Activated CD8-positive, alpha-beta memory T cell treated with anti-CD3 and anti-CD28 coated beads for 24 hours (primary cell): ENCODE results near the gene SIGLEC9.

ENCODE experiments used
- DNase-seq: peaks from one replicate; pipeline ENCODE4 v3.0.0-alpha.2; 2020

The SIGLEC9 gene

DNA sequence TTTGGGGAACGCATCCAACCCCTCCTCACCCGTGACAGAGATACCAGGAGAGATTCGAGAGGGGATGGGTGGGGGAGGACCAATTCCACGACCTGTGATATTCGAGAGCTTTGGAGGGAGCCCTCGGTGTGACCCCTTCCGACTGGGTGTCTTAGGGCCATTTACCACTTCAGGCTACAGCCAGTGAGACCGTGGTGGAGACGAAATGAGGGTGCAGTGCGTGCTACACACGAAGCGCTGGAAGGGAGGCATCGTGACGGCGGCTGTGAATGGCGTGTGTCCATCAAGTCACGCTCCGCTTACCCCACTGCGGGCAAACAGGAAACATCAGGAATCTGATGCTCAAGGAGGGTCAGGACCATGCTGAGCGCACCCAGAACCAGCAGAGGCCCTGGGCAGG is 26.9 kb upstream of the SIGLEC9 start:
- DNase-seq = no peak

DNA sequence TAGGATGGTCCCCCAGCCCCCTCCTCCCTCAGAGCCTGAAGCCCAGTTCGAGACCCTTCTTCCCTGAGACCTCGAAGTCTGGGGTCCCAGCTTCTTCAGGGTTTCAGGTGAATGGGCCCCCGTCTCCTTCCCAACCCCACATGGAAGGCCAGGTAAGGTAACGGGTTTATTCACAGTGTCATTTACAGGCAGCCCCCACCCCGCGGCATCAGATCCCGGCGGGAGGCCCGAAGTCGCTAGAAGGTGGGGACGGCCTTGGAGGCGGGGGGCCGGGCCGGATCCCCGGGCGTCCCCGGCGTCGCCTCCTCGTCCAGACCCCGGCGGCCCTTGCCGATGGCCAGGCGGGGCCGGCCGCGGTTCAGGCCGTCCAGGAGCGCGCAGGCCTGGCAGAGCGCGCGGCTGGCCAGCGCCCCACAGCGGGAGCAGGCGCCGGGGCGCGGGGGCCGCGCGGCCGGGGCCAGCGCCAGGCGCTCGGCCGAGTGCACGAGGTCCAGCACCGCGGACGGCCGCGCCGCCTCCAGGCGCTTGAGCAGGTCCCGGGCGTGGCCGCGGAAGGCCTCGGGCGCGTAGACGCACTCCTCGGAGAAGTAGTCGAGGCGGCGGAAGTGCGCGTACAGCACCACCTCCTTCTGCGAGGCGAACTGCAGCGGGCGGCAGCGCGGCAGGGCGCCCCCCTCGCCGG is 26.2 kb upstream of the SIGLEC9 start:
- peak; percentile 63 for DNase-seq

DNA sequence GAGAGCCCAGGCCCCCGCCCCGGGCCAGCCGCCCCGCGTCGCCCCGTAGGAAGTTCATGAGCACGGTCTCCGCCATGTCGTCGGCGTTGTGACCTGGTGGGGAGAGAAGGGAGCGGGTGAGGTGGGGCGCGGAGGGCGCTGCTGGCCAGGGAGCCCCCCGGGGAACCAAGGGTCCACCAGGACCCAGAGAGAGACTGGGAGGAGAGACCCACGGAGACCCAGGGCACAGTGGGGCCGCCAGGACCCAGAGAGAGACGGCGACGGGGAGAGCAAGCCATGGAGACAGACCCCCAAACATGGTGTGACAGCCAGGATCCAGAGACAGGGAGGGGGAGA is 25.7 kb upstream of the SIGLEC9 start:
- DNase-seq = no peak

DNA sequence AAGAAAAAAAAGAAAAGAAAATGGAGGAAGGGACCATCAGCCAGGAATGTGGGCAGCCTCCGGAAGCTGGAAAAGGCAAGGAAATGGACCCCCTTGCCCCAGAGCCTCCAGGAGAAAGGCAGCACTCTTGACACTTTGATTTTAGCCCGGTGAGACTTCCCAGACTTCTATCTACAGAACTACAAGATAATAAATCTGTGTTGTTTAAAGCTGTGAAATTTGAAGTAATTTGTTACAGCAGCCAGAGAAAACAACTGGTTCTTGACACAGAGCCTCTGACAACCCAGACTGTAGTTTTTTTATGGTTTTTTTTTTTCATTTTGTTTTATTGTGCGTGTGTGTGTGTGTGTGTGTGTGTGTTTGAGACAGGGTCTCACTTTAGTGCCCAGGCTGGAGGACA is 24.1 kb upstream of the SIGLEC9 start:
- no peak for DNase-seq

DNA sequence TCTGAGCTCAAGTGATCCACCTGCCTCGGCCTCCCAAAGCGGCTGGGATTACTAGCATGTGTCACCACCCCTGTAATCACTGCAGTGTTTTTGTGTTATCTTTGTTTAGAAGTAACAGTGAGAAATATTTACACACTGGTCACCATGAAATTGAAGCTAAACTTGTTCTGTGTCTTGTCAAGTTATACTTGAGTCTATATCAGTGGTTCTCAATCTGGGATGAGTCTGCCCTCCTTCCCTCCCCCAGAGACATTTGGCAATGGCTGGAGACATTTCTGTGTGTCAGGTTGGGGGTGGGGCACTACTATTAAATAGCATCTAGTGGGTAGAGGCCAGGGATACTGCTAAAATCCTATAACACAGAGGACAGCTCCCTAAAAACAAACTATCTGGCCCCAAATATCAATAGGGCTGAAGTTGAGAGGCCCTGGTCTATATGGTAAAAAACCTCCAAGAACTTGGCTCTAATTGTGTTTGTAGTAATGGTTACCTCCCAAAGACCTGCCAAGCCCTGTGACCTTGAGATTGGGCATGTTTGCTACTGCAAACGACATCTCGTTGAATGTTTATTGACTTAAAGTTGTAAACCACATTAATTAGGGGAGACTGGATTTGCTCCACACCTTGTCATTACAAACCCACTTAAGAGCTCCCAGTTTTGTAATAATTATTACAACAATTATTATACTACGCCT is 23.4 kb upstream of the SIGLEC9 start:
- DNase-seq = no peak

DNA sequence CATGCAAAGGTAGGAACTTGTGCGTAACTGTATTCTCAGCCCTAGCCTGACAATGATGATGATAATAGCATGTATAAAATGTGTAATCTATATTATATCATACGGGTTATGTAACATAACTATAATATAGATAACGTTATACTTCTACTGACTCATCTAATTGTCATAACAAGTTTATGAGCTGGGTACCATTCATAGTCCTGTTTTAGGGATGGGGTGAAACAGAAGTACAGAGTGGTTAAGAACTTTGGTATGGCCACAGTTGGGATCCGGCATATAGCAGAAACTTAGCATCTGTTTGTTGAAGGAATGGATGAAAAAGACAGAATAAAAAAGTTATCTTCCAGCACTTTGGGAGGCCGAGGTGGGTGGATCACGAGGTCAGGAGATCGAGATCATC is 21.7 kb upstream of the SIGLEC9 start:
- DNase-seq = no peak

DNA sequence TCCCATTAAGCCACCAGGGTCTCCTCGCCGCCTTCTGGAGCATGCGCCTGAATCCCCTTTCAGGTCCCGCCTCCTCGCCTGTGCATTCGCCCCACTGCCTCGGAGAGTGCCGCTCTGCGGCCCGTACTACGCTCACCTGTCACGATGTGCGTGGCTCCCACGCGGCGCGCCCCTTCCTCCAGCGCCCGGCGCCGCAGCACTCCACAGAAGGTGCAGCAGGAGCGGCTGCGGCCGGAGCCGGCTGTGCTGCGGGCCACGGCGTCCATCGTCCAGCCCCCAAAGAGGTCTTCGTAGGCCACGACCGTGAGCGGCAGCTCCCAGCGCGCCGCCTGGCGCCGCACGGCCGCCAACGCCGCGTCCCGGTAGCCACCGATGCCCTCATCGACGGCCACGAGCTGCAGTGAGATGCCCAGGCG is 20.8 kb upstream of the SIGLEC9 start:
- DNase-seq = no peak

DNA sequence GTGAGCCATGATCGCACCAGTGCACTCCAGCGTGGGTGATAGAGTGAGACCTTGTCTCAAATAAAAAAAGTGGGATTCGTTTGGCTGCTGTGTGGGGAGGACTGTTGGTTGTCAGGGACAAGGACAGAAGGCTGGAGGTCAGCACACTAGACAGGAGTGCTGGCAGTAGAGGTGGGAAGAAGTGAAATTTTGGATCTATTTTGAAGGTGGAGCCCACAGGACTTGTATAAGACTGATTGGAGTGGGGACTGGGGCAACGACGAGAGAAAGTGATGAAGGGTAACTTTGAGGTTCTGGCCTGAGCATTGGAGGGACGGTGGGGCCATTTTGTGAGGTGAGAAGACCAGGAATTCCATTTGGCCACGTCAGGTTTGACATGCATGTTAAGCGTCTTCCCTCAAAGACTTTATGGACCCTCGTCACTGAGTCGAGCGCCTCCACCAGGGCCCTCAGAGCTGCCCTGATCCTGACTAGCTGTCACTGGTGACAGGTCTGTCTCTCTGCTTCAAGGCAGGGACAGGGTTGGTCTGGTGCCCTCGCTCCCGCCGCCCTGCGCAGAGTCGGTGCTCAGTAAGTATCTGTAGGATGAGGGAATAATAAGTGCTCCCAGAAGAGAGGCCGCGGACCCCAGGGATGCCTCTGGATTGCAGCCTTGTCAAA is 17.2 kb upstream of the SIGLEC9 start:
- no peak for DNase-seq

DNA sequence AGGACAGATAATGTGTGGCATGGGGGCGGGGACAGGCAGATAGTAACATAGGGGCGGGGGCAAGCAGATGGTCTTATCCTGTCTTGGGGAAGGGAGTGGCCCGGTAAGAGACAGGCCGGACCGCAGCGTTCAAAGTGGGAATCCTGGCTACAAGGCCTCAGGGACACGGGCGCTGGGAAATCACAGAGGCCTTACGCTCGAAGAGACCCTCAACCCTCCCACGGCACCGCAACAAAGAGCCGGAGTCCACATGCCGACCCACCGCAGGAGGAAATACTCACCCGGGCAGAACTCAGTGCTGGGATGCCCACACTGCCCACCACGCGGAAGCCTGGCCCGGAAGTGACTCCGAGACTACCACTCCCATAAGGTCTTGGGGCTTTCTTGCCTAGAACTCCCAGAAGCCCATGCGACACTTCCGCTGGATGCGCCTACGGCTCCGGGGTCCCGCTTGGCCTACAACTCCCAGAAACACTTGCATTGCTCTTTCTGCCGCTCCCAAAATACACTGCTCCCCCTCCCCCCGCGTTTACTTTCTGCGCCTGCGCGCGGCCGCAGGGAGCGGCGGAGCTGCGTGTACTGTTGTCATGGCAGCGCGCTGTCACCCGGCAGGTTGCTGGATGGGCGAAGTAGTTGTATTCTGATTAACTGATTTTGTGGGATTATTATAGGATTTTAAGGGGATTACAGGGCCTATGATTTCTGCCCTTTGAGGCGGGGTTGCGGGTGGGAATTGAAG is 16.5 kb upstream of the SIGLEC9 start, which contains the start of gene CTU1:
CTU1 (minus strand) TSS at position 344 of the 739 bp plus-strand sequence. CDS start 3,840 bp downstream, outside the sequence.
- peak; percentile 98 for DNase-seq

DNA sequence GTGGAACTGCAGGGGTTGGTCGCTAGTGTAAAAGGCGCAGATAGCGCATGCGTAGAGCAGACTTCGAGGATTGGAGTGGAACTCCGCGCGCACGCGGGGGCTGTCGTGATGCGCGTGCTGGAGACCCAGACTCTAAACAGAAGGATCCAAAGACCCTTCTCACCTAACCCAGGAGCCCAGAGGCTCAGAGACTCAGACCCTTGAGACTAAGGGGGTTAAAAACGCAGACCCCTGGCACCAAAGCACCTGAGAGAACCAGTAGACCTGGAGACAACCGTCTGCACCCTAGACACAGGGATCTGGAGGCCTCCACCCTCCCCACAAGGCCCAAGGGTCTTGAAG is 15.9 kb upstream of the SIGLEC9 start:
- DNase-seq = no peak

DNA sequence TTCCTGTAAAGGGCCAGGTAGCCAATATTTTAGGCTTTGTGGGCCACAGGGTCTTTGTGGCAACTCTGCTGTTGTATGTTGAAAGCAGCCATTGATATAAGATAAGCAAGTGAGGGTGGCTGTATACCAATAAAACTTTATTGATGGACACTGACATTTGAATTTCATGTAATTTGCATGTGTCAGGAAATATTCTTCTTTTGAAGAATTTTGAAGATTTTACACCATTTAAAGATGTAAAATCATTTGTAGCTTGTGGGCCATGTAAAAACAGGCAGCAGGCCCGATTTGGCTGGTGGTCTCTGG is 14.1 kb upstream of the SIGLEC9 start:
- no peak for DNase-seq

DNA sequence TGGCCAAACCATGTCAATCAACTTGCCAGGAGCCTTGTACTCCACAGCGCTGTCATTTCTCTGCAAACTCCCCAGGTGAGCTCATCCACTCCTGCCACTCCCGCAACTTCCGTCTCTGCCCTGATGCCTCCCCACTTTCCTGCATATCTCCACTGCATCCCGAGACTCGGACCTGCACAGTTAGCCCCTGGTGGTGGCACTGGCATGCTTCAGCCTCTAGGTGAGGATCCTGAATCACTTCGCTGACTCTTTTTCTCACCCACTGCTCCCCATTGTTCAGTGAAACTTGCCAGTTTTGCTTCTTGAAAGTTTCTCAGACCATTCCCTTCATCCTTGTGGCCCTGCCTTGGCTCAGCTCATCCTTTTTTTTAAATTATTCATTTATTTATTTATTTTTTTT is 13.1 kb upstream of the SIGLEC9 start:
- DNase-seq = no peak

DNA sequence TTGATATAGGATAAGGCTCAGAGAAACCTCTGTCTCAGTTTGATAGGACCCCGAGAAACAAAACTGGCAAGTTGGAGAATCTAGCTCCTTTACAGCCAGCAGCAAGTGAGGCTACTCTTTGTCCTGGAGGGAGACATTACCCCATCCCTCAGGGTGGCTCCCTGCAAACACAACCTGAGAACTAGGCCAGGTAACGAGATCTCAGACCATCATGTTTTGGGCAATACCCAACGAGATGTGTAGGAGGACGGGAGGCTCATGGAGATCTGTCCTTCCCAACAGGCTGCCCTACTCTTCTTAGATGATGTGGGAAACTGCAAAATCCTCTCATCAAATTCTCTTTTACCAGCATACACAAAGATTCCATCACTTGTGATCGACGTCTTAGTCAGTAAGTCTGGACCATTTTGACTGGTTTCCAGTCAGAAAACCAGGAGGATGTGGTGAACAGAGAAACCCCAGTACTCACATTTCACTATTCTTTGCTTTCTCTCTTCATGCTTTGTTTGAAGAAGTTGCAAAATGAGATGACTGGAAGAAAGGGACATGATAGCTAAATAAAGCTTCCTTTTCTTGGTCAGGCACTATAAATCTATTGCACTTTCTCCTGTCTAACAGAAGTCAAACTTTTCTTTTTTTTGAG is 10.5 kb upstream of the SIGLEC9 start:
- no peak for DNase-seq

DNA sequence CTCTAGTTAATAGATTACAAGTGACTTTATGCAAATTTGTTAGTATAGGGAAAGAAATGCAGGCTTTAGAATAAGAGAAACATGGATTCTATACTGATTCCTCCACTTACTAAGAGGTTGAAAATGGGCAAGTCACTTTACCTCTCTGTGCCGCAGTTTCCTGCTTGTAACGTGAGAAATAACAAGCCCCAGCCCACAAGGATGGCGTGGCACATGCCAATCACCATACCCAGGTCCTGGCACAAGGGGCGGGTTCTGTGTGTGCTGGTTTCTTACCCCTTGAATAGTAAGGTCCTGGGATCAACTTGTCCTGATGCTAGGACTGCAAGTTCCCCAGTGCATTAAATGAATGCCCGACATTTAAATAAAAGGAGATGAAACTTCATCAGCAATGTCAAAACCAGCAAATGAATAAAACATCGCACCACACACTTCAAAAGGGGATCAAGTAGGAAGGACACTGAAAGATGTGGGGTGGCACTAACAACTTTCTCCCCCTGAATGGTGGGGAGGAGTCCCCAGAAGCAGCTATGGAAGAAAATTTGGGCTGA is 7.9 kb upstream of the SIGLEC9 start:
- no peak for DNase-seq

DNA sequence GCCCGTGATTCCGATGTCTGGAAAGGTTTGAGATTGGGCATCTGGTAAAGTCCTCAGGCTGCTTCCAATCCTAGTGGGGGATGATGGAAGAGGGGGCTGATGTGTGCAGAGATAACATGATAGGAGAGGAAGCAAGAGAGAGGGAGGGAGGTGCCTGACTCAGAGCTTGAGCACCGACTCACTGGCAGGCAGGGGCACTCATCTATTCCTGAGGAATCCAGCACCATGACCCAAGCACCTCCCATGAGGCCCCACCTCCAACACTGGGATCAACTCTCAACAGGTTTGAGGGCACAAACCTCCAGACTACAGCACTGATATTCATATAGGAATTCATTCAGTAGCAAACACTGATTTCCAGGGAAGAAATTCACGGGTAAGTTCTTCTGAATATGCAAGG is 5.6 kb upstream of the SIGLEC9 start:
- DNase-seq = no peak

DNA sequence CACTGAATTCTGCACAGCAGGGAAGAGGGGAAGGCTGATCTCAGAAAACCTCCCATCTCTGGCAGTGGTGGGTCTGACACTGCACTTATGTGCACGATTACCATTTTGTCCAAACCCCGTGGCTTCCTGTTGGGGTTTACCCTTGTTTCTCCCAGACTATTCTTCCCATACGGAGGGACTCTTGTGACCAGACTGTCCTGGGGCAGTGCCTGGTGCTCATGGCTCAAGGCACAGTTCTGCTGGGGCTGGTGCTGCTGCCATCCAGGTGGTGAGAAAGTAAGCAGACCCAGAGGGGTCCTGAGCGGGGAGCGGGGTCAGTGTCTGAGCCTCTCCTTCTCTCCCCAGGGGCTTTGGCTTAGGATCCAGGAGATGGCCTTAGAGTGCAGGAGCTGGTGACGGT is 5.1 kb upstream of the SIGLEC9 start:
- no peak for DNase-seq

DNA sequence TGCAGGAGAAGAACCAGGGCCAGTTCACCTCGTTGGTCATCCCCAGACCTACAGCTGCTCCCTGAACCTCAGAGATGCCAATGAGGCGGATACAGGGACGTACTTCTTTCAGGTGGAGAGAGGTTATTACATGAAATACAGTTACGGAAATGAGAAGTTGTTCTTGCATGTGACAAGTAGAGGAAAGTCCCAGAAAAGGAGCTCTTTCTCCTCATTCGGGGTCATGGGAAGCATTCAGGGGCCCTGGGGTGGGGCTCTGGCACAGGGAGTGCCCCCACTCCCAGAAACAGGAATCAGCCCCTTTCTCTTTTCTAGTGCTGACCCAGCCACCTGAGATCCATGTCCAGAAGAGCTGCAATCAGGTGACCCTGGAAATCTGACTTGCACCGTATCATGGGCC is 4.5 kb upstream of the SIGLEC9 start:
- no peak for DNase-seq

DNA sequence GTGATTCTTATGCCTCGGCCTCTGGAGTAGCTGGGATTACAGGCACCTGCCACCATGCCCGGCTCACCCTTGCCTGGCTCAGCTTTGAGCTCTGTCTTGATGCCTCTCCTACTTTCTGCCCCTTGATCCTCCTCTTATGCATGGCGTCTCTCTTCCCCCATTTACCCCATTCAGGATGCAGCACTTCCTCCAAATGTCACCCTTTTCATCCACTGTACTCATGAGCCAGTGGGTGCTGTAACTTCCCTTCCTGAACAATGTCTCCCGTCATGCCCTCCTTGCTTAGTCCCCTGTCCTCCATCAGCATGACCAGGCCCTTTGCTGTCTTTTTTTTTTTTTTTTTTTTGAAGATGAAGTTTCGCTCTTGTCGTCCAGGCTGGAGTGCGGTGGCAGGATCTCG is 3.4 kb upstream of the SIGLEC9 start:
- no peak for DNase-seq

DNA sequence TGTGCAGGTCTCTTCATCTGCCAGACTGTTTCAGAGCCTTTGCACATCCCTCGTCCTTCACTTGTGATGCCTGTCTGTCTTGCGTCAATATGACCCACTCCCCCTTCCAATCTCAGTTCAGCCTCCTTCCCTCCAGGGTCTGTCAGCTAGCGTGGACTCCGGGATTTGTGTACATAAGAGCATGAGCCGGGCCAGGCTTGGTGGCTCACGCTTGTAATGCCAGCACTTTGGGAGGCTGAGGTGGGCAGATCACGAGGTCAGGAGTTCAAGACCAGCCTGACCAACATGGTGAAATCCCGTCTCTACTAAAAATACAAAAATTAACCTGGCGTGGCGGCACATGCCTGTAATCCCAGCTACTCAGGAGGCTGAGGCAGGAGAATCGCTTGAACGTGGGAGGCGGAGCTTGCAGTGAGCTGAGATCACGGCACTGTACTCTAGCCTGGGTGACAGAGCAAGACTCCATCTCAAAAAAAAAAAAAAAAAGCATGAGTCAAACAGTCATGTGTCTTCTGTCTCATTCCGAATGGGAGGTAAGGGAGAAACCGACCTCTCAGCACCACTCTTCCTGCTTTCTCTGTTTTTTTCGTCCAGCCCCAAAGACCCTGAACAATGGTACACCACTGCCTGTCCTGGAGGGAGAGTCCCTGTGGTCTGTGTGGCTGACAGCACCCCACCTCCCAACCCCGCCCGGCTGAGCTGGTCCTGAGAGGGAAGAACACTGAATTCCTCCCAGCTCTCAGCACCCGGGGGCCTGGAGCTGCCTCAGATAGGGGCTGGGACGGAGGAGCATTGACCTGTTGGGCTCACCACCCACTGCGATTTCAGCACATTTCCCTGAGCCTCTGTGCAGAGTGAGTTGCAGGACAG is 2.4 kb upstream of the SIGLEC9 start:
- no peak for DNase-seq

DNA sequence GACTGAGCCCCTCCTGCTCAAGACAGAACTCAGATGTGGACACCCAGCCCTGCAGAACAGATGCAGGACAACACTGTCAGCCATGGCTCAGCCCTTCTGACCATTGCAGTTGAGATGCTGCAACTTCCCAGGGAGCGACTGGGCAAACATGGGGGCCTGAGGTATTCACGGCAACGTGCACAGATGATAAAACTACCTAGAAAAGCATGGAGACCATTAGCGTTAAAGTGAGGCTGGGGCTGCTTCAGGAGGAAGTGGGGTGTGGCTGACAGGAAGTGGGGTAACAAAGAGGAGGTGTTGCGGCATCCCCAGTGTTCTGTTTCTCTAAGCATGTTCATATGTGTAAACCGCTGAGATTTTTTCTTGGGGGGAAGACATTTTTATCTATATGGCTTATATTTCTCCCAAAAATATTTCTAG is 1.3 kb upstream of the SIGLEC9 start:
- DNase-seq = no peak

DNA sequence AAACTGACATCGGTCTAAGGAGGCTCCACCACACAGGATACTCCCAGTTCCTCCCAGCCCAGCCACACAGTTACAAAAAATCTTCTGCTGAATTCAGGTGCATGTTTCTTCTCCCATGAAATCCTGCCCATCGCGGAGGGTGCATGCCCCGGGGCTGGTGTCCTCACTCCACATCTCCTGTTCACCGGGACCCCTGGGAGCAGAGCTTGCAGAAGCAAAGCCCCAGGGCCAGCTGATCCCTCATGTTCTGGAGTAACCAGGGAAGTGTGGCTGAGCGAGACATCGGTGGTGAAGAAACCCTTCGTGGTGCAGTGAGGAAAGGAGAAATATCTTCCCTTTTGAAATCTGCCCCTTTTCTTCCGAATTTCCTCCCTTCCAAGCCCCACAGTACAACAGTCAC is 904 bp upstream of the SIGLEC9 start:
- no peak for DNase-seq

DNA sequence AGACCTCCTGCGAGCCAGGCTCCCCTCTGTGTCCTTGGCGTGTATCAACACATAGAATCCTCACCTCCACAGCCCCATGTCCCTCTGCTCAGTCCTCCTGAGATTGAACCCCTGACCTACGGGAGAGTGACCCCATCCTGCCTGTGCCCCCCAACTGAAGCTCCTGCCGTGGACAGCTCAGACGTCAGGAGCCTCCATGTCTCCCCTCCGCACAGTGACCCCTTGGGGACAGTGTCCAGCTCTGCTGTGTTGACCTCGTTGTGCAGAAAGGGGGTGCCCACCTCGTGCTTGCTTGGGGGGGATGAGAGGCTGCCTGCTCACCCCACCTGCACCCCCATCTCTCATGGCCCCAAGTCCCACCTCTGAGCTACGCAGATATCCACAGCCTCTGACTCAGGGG is 490 bp upstream of the SIGLEC9 start:
- no peak for DNase-seq
